Measurements from ENCODE around the gene G6PC2. TPM values are rescaled to one million over a fixed set of nuclear protein-coding genes. Genes with fewer than 3 reads are reported as not detected.

Gene G6PC2
- total RNA-seq, 1 donor from 2014 or later = not detected

DNA sequence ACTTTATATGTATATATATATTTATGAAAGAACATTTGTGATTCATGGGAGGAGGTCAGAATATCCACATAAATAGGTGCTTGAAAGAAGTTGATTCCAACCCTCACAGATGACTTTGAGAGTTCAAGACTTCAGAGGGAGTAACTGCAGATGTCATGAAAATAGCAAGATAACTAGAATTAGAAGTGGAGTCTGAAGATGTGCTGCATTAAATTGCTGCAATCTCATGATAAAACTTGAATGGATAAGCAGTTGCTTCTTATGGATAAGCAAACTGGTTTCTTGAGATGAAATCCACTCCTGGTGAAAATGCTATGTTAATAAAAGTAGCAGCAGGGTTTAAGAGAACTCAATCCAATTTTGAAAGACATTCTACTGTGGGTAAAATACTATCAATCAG lies 40.2 kb downstream of the G6PC2 start:
- intact Hi-C loops (cut with micrococcal nuclease) = no loop called here

DNA sequence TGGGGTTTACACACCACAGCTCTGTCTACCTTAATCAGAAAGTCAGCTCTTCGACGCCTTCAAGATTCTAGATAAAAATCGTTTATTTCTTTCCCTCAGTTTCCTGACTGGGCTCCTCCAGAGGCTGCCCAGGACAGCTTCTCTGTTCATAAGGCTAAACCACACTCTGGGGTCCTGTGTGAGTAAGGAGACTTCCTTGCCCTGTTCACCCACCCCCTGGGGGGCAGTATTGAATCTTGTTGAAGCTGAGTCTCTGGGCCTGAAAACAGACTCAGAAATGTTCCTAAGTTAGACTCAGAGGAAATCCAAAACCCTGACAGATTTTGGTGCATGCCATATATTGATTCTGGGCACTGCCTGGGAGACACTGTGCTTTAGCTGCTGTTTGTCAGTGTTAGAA lies 43.0 kb downstream of the G6PC2 start:
- intact Hi-C loops (cut with micrococcal nuclease) = no loop called here

DNA sequence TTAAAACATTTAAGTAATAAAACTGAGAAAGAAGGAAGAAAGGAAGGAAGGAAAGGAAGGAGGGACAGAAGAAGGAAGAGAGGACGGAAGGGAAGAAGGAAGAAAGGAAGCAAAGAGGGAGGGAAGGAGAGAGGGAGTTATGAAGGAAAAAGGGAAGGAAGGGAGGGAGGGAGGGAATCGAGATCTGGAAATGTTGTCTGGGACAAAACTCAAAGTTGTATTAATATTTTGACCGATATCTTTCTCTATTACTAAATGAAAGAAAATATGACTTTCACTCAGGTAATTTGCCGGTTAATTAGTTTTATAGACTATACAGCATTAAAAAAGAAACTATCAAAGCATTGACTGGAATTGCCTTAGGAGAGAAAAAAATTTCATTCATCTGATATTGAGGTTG lies 44.4 kb downstream of the G6PC2 start:
- intact Hi-C loops (cut with micrococcal nuclease) = no loop called here

DNA sequence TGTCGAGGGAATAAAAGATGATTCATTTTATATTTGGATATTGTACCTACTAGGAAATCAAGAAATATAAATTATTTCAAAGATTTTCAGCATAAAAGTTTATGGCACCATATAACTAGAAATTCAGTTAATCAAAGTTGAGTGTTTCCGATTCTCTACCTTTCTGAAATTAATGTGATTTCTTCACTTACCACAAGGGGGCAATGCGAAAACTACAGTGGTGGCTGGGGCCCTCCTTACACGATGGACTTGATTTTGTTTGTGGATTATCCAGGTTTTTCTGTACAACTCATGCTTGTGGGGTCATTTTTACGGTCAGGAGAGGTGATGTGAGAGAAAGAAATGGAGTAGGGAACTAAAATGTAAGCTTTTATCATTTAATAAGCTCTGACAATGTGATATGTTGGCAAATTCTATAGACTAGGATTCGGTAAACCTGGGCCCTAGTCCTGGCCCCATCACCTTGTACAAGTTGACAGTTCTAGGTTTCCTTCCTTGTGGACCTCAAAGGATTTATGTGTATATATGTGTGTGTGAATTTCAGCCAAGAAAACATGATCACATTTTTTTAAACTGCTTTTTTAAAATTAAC lies 47.6 kb downstream of the G6PC2 start:
- intact Hi-C loops (cut with micrococcal nuclease) = no loop called here

DNA sequence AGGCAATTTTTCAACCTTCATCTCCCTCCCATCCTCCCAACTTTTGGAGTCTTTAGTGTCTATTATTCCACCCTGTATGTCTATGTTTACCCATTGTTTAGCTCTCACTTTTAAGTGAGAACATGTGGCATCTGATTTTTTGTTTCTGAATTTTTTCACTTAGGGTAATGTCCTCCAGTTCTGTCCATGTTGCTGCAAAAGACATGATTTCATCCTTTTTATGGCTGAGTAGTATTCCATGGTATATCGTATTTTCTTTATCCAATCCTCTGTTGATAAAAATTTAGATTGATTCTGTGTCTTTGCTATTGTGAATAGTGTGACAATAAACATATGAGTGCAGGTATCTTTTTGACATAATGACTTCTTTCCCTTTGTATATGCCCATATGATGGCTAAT lies 48.2 kb downstream of the G6PC2 start:
- intact Hi-C loops (cut with micrococcal nuclease) = no loop called here

DNA sequence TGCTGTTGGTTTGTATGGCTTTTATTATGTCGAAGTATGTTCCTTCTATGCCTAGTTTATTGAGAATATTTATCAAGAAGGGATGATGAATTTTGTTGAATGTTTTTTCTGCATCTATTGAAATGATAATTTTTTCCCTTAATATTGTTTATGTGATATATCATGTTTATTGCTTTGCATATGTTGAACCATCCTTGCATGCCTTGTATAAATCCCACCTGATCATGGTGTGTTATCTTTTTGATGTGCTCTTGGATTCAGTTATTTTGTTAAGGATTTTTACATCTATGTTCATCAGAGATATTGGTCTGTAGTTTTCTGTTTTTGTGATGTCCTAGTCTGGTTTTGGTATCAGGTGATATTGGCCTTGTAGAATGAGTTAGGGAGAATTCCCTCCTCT lies 50.8 kb downstream of the G6PC2 start:
- intact Hi-C loops (cut with micrococcal nuclease) = no loop called here

DNA sequence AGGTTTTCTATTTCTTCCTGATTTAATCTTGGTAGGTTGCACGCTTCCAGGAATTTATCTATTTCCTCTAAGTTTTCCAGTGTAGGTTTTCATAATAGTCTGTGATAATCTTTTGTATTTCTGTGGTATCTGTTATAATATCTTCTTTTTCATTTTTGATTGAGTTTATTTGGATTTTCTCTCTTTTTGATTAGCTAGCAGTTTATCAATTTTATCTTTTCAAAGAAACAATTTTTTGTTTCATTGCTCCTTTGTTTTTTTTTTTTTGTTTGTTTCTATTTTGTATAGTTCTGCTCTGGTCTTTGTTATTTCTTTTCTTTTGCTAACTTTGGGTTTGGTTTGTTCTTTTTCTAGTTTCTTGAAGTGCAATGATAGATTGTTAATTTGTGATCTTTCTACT lies 51.3 kb downstream of the G6PC2 start:
- intact Hi-C loops (cut with micrococcal nuclease) = no loop called here

DNA sequence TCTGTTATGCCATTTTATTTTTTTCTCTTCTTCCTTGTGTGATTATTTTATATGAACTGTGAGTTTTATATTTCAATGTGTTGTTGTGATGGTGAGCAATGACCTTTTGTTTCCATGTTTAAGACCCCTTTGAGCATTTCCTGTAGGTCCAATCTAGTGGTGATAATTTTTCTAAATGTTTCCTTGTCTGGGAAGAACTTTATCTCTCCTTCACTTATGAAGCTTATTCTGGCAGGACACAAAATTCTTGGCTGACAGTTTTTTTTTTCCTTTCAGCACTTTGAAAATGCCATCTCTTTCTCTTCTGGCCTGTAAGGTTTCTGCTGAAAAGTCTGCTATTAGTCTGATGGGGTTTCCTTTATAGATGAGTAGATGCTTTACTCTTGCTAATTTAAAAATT lies 53.2 kb downstream of the G6PC2 start:
- intact Hi-C loops (cut with micrococcal nuclease) = no loop called here

DNA sequence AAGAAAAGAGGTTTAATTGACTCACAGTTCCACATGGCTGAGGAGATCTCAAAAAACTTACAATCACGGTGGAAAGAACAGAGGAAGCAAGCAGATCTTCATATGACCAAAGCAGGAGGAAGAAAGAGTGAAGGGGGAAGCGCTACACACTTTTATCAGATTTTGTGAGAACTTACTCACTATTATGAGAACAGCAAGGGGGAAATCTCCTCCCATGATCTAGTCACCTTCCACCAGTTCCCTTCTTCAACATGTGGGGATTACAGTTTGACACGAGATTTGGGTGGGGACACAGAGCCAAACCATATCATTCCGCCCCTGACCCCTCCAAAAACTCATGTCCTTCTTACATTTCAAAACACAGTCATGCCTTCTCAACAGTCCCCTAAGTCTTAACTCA lies 54.2 kb downstream of the G6PC2 start:
- intact Hi-C loops (cut with micrococcal nuclease) = no loop called here

DNA sequence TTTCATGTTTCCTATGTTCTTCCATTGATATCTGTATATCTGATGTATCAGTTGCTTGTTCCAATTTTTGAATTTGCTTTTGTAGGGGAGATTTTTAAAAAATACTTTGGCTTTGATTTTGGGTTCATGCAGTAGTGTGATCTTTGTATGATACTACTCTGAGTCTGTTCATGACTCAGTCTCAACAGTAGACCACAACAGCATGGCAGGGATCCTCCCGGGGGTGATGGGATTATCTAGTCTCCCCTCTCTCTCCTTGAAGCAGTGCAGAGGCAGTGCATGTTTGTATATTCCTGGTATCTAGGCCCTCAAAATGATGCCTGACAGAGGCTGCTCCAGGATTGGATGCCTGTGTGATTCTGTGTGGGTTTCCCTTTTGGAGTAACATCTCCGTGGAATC lies 55.3 kb downstream of the G6PC2 start:
- intact Hi-C loops (cut with micrococcal nuclease) = no loop called here

Other genes starting within 250 kb of the G6PC2 start
- not detected in 2 replicates for gene NOSTRIN, start 98.7 kb upstream of the G6PC2 start, total RNA-seq
- 36.2 and 36.6 TPM in 2 replicates for gene SPC25, start 10.9 kb upstream of the G6PC2 start, total RNA-seq
- 0.02 TPM in 1 of 2 replicates, not detected in the other for gene ABCB11, start 130.0 kb downstream of the G6PC2 start, total RNA-seq
- gene DHRS9, start 168.3 kb downstream of the G6PC2 start, total RNA-seq = 0.11 TPM in 1 of 2 replicates, not detected in the other

All from T-helper 2 cell treated with Interferon-gamma antibody and Interleukin-4, amounts not matched to agents 100 ng/mL and 5 ng/mL, for 36 hours (primary cell).